K562 (cell line): ENCODE measurements around the gene E2F3. TPM values are rescaled to one million over a fixed set of nuclear protein-coding genes. Genes with fewer than 3 reads are reported as not detected.

Experiments
- BCOR ChIP-seq: fragments of 450-650 bp; IDR thresholded peaks from 2 replicates; pipeline ENCODE4 v1.6.1; 2016
- C11orf30 ChIP-seq: fragments of 450-650 bp; IDR thresholded peaks from 2 replicates; pipeline ENCODE4 v1.6.1; 2016; ENCODE audit warnings: low read depth, mild to moderate bottlenecking
- CTBP1 ChIP-seq: fragments of 450-650 bp; IDR thresholded peaks from 2 replicates; pipeline ENCODE4 v1.6.1; 2016; ENCODE audit warnings: borderline replicate concordance
- DPF2 ChIP-seq: fragments of 450-650 bp; IDR thresholded peaks from 2 replicates; pipeline ENCODE4 v1.6.1; 2016
- HDAC2 ChIP-seq: fragments of 450-650 bp; IDR thresholded peaks from 2 replicates; pipeline ENCODE4 v1.6.1; 2016; ENCODE audit warnings: mild to moderate bottlenecking
- JUND ChIP-seq, 2 experiments: IDR thresholded peaks; 2 replicates in 1 of 2; 3 replicates in 1 of 2; pipeline ENCODE4 v1.6.1; 2011; ENCODE audit warnings: borderline replicate concordance in 2 of 2, low read depth in 2 of 2, low read length in 2 of 2, improper control_type of control experiment in 1 of 2, missing biosample characterization in 1 of 2, missing genetic modification characterization in 1 of 2, missing genetic modification reagents in 1 of 2
- MAFF ChIP-seq: IDR thresholded peaks from 2 replicates; pipeline ENCODE4 v1.6.1; 2012; ENCODE audit warnings: low read length, improper control_type of control experiment
- MAFK ChIP-seq: IDR thresholded peaks from 2 replicates; pipeline ENCODE4 v1.6.1; 2011; ENCODE audit warnings: low read length, improper control_type of control experiment
- RREB1 ChIP-seq: fragments of 250-450 bp; sonication (Bioruptor Pico); IDR thresholded peaks from 2 replicates; pipeline ENCODE4 v1.4.0; 2020
- SMAD2 ChIP-seq: fragments of 150-350 bp; IDR thresholded peaks from 2 replicates; pipeline ENCODE4 v1.6.1; 2014; ENCODE audit warnings: low read depth, mild to moderate bottlenecking, low read length
- SOX6 ChIP-seq: fragments of 450-650 bp; IDR thresholded peaks from 2 replicates; pipeline ENCODE4 v1.6.1; 2014; ENCODE audit warnings: mild to moderate bottlenecking
- TARDBP ChIP-seq: fragments of 450-650 bp; IDR thresholded peaks from 2 replicates; pipeline ENCODE4 v1.6.1; 2016
- TBL1XR1 ChIP-seq, 2 experiments: IDR thresholded peaks; 2 replicates each; pipeline ENCODE4 v1.6.1; 2012; ENCODE audit warnings: improper control_type of control experiment in 2 of 2, low read length in 2 of 2, mild to moderate bottlenecking in 1 of 2
- TRIM24 ChIP-seq, 2 experiments: fragments of 450-650 bp; IDR thresholded peaks; 2 replicates each; pipeline ENCODE4 v1.6.1; 2016
- ZNF121 ChIP-seq: sonication (generic); formaldehyde crosslinking; conservative IDR thresholded peaks from 2 replicates; pipeline ENCODE4 v1.8.0; 2022; ENCODE audit warnings: missing genetic modification reagents
- ZNF316 ChIP-seq: fragments of 450-650 bp; IDR thresholded peaks from 2 replicates; pipeline ENCODE4 v1.6.1; 2016
- polyA plus RNA-seq, 8 experiments: library from polyadenylated mRNA; depleted of rRNA in 4 of 8; stranded (reverse) in 5 of 8; unstranded in 3 of 8; fragments of >200 nt; fragmentation: Nextera tagmentation in 2 of 8; fragmentation: Illumina TruSeq in 1 of 8; extraction: Ambion mirVana in 2 of 8; extraction: Trizol in 1 of 8; gene quantifications; 2 replicates each; pipeline versions ENCODE4 v1.2.1 to v1.2.3, GENCODE V29; 2011 to 2014; ENCODE audit warnings: inconsistent platforms in 1 of 8, missing spikeins in 1 of 8
- total RNA-seq, 7 experiments: library from RNA; depleted of rRNA in 6 of 7; stranded (reverse); fragments of >200 nt in 6 of 7; fragmentation: Illumina TruSeq in 2 of 7; extraction: Trizol in 2 of 7; gene quantifications; 2 replicates each; pipeline versions ENCODE4 v1.2.1 to v1.2.3, GENCODE V29; 2011 to 2021; ENCODE audit warnings: low replicate concordance in 1 of 7
- TF ChIP-seq, protein P1 (sequence below): fragments of 250-450 bp; sonication (Bioruptor Pico); IDR thresholded peaks from 2 replicates; pipeline ENCODE4 v1.8.0; 2022; ENCODE audit warnings: inconsistent platforms
- TF ChIP-seq, protein P2 (sequence below): sonication (generic); formaldehyde crosslinking; IDR thresholded peaks from 2 replicates; pipeline ENCODE4 v1.8.0; 2023; ENCODE audit warnings: mild to moderate bottlenecking, missing genetic modification reagents

Gene E2F3
- total and polyA plus RNA-seq, 9 of the 15 experiments (the other 6 are each of a cell fraction or from before 2014, with no cell fraction given), result 11.1 to 44.7 (median 27.2) TPM

DNA sequence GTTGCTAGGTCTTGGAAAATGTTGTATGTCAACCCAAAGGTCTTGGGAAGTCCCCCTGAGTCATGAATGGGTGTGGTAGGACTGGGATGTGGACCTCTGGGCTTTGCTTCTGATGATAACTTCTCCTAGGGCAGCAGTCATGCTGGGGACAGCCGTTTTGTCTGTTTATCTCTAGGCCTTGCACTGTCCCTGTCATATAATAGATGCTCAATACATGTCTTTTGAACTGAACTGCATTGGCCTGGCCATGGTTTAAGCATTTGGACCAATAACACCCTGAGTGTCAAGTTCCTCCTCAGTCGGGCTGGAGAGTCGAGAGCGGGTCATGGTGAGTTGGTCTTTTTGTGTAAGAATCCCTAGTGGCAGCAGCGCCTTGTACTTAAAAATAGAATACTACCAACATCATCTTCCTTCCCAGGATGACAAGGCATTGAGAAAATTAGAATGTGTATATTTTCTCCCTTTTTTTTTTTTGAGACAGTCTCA, 43.1 kb downstream of the E2F3 start (continued):
- 0 out of 2 replicates have a peak, but pooled peaks have one; percentile 64 for TF ChIP-seq RREB1
- TF ChIP-seq, protein P1, sequence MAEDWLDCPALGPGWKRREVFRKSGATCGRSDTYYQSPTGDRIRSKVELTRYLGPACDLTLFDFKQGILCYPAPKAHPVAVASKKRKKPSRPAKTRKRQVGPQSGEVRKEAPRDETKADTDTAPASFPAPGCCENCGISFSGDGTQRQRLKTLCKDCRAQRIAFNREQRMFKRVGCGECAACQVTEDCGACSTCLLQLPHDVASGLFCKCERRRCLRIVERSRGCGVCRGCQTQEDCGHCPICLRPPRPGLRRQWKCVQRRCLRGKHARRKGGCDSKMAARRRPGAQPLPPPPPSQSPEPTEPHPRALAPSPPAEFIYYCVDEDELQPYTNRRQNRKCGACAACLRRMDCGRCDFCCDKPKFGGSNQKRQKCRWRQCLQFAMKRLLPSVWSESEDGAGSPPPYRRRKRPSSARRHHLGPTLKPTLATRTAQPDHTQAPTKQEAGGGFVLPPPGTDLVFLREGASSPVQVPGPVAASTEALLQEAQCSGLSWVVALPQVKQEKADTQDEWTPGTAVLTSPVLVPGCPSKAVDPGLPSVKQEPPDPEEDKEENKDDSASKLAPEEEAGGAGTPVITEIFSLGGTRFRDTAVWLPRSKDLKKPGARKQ (CRISPR knock-in tag), result no peak
- peak; percentile 60 for TF ChIP-seq ZNF316
- peak; percentile 85 for TF ChIP-seq HDAC2
- no peak for TF ChIP-seq SMAD2
- TF ChIP-seq TBL1XR1 (IDR thresholded peaks at IDR 0.05; ENCODE audit: low read length in 2 of 2), result peak in 1 of 2 experiments; percentile 62; a peak in 1 of 4 replicates
- TF ChIP-seq TARDBP, result no peak
- peak; percentile 65; the same call in 1 of the 2 replicates for TF ChIP-seq MAFK
- TF ChIP-seq CTBP1, result peak; percentile 96
- peak; percentile 90 for TF ChIP-seq DPF2
- TF ChIP-seq TRIM24 (IDR thresholded peaks at IDR 0.05), result peak in 1 of 2 experiments; percentile 32; a peak in 1 of 4 replicates
- peak; percentile 52; the same call in 1 of the 2 replicates for TF ChIP-seq SOX6
- peak; percentile 26; the same call in 1 of the 2 replicates for TF ChIP-seq MAFF
- TF ChIP-seq, protein P2, sequence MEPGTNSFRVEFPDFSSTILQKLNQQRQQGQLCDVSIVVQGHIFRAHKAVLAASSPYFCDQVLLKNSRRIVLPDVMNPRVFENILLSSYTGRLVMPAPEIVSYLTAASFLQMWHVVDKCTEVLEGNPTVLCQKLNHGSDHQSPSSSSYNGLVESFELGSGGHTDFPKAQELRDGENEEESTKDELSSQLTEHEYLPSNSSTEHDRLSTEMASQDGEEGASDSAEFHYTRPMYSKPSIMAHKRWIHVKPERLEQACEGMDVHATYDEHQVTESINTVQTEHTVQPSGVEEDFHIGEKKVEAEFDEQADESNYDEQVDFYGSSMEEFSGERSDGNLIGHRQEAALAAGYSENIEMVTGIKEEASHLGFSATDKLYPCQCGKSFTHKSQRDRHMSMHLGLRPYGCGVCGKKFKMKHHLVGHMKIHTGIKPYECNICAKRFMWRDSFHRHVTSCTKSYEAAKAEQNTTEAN (CRISPR knock-in tag), result no peak
- peak; percentile 61 for TF ChIP-seq C11orf30
- TF ChIP-seq ZNF121 (CRISPR knock-in tag), result peak; percentile 72
- TF ChIP-seq BCOR, result peak; percentile 12; the same call in 1 of the 2 replicates
- peak; percentile 83; the same call in 1 of the 2 replicates for TF ChIP-seq JUND (IDR thresholded peaks at IDR 0.05; ENCODE audit: borderline replicate concordance, low read depth, low read length)
- TF ChIP-seq JUND (tag; IDR thresholded peaks at IDR 0.05; ENCODE audit: borderline replicate concordance, low read depth, low read length), result peak; percentile 88; the same call in 2 of the 3 replicates
